NCI-H128 (cell line): ENCODE data around the gene SHANK1.
"Not testable (repeated sequence)": the region's sequence is repeated elsewhere in the genome, so short reads cannot be mapped to it uniquely, and the experiment has no call there.

Source experiments
- DNase-seq: peaks from one replicate; lab custom pipeline; 2025; ENCODE audit not compliant: unreplicated experiment; lab: John Stamatoyannopoulos, UW

The SHANK1 gene

GRCh38 chr19:50719566-50719965 is at the start of gene SHANK1:
TSS of gene SHANK1 (minus strand) at chr19:50719802. CDS start at chr19:50716919, 2,883 bp downstream.
- no peak for DNase-seq

GRCh38 chr19:50768277-50768676 is 48.7 kb upstream of the SHANK1 start:
- DNase-seq, result no peak

GRCh38 chr19:50767263-50767662 is 47.7 kb upstream of the SHANK1 start:
- DNase-seq, result not testable (repeated sequence)

GRCh38 chr19:50766746-50767145 is 47.1 kb upstream of the SHANK1 start:
- not testable (repeated sequence) for DNase-seq

- no peak for DNase-seq
Measured at GRCh38 chr19:50764409-50764808, 44.8 kb upstream of the SHANK1 start.

GRCh38 chr19:50763521-50763920 is 43.9 kb upstream of the SHANK1 start:
- not testable (repeated sequence) for DNase-seq

GRCh38 chr19:50761501-50761900 is 41.9 kb upstream of the SHANK1 start:
- not testable (repeated sequence) for DNase-seq

- DNase-seq, result no peak
Measured at GRCh38 chr19:50759886-50760285, 40.3 kb upstream of the SHANK1 start.

- DNase-seq, result not testable (repeated sequence)
Measured at GRCh38 chr19:50759076-50759475, 39.5 kb upstream of the SHANK1 start.

- DNase-seq, result not testable (repeated sequence)
Measured at GRCh38 chr19:50757624-50758023, 38.0 kb upstream of the SHANK1 start.

- not testable (repeated sequence) for DNase-seq
Measured at GRCh38 chr19:50756244-50756643, 36.6 kb upstream of the SHANK1 start.

- no peak for DNase-seq
Measured at GRCh38 chr19:50753879-50754278, 34.3 kb upstream of the SHANK1 start.

GRCh38 chr19:50750010-50750409 is 30.4 kb upstream of the SHANK1 start:
- no peak for DNase-seq

GRCh38 chr19:50749490-50749889 is 29.9 kb upstream of the SHANK1 start:
- no peak for DNase-seq

GRCh38 chr19:50747141-50747540 is 27.5 kb upstream of the SHANK1 start:
- DNase-seq, result not testable (repeated sequence)

GRCh38 chr19:50745221-50745620 is 25.6 kb upstream of the SHANK1 start:
- no peak for DNase-seq

- DNase-seq, result no peak
Measured at GRCh38 chr19:50743537-50743936, 23.9 kb upstream of the SHANK1 start.

GRCh38 chr19:50741179-50741933 is 21.8 kb upstream of the SHANK1 start:
- no peak for DNase-seq

- no peak for DNase-seq
Measured at GRCh38 chr19:50739914-50740426, 20.4 kb upstream of the SHANK1 start.

GRCh38 chr19:50739132-50739913 is 19.7 kb upstream of the SHANK1 start:
- no peak for DNase-seq

GRCh38 chr19:50736338-50736737 is 16.7 kb upstream of the SHANK1 start:
- no peak for DNase-seq

- DNase-seq, result no peak
Measured at GRCh38 chr19:50735869-50736268, 16.3 kb upstream of the SHANK1 start.
